GM18909 (cell line): ENCODE measurements around the gene ZNF148.
"Not testable (repeated sequence)": the region's sequence is repeated elsewhere in the genome, so short reads cannot be mapped to it uniquely, and the experiment has no call there.

Experiments
- ATAC-seq: cut with Tn5 transposase; IDR thresholded peaks from one replicate; pipeline ENCODE4 v1.9.1; 2021; ENCODE audit warnings: mild to moderate bottlenecking; ENCODE audit not compliant: unreplicated experiment, poor library complexity

Gene ZNF148, protein sequence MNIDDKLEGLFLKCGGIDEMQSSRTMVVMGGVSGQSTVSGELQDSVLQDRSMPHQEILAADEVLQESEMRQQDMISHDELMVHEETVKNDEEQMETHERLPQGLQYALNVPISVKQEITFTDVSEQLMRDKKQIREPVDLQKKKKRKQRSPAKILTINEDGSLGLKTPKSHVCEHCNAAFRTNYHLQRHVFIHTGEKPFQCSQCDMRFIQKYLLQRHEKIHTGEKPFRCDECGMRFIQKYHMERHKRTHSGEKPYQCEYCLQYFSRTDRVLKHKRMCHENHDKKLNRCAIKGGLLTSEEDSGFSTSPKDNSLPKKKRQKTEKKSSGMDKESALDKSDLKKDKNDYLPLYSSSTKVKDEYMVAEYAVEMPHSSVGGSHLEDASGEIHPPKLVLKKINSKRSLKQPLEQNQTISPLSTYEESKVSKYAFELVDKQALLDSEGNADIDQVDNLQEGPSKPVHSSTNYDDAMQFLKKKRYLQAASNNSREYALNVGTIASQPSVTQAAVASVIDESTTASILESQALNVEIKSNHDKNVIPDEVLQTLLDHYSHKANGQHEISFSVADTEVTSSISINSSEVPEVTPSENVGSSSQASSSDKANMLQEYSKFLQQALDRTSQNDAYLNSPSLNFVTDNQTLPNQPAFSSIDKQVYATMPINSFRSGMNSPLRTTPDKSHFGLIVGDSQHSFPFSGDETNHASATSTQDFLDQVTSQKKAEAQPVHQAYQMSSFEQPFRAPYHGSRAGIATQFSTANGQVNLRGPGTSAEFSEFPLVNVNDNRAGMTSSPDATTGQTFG

GRCh38 chr3:125374996-125375941 lies at the start of gene ZNF148:
Gene ZNF148 (minus strand): TSS chr3:125375325. CDS start chr3:125313640, 61,685 bp downstream.
- ATAC-seq, result peak; percentile 84

DNA sequence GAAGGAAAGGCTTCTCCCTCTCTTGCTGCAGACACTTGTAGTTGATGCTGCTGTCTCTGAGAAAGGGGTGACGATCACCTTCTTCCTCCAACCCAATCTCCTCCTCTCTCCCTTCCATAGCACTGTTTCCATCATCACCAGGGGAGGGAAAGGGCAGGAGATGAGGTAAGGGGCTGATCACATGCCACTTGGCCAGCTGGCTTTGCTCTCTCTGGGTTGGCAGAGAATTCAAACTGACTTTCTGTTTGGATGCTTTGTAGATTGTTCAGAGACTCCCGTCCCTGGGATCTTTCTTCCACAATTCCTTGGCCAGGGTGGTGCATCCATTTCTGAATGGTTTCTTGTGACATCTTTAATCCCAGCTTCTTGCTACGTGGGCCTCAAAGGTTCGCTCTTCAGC lies 43.2 kb upstream of the ZNF148 start:
- ATAC-seq, result no peak

- no peak for ATAC-seq
Observed at GRCh38 chr3:125416235-125416634, 41.1 kb upstream of the ZNF148 start.

GRCh38 chr3:125414669-125415068 lies 39.5 kb upstream of the ZNF148 start:
- no peak for ATAC-seq

DNA sequence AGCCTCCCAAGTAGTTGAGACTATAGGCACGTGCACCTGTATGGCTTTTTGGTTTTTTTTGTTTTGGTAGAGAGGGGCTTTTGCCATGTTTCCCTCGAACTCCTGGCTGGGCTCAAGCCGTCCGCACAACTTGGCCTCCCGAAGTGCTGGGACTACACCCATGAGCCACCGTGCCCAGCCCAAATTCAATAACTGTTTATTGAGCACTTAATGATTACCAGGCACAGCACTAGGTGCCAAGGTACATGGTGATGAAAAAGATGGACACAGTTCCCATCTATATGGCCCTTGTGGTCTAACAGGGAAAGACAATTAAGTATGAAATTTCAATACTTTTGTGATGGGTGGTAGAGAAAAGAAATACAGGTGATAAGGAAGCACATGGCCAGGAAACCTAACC lies 35.8 kb upstream of the ZNF148 start:
- no peak for ATAC-seq

DNA sequence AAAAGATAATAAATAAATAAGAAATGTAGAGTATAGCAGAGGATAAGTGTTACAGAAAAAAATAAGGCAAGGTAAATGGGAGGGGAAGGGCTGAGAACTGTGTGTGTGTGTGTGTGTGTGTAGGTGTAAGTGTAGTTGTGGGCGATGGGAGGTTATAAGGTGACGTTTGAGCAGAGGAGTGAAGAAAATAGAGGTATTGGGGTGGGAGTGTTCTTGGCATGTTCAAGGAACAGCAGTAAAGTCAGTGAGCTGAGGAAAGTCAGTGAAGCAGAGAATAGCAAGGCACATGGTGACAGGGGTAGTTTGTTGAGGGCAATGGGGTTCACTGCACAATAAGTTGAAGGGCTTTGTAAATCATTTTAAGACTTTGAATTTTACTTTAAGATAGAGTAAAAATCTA lies 30.9 kb upstream of the ZNF148 start:
- ATAC-seq, result no peak

GRCh38 chr3:125405515-125405914 lies 30.4 kb upstream of the ZNF148 start:
- not testable (repeated sequence) for ATAC-seq

- ATAC-seq, result no peak
Observed at GRCh38 chr3:125403789-125404188, 28.7 kb upstream of the ZNF148 start.

DNA sequence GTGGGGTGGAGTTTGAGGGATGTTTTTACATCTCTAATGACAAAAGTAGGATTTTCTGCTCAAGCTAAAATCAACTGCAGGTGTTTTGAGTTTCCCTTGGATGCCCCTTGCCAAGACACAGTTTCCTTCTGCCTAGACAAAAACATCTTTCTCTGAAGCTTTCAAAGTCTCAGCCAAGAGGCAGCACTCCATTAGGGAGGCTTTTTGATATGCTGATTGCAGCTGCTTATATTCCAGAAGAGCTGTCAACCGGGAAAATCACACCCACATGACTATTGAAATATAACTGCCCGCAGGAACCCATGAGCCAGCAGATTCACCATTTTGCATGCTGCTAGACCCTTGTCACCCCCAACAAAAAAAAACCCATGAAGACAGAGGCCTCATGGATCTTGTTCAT lies 27.5 kb upstream of the ZNF148 start:
- ATAC-seq, result no peak

DNA sequence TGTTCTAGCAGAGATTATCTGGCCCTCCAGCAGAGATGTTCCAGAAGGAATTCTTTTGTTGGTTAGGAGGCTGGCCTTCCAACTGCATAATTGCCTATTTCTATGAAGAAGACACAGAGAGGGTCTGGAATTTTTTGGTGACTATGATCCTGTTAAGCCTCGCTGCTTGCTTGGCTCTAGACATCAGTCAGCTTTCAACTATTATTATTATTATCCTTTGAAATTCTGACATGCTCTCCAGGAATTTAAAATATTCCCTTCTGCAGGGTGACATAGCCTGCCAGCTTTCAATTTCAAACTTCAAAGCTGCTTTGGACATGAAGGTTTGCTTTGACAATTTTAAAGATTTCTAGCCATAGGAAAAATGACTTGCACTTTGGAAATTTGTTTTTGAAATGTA lies 26.3 kb upstream of the ZNF148 start:
- ATAC-seq, result no peak

DNA sequence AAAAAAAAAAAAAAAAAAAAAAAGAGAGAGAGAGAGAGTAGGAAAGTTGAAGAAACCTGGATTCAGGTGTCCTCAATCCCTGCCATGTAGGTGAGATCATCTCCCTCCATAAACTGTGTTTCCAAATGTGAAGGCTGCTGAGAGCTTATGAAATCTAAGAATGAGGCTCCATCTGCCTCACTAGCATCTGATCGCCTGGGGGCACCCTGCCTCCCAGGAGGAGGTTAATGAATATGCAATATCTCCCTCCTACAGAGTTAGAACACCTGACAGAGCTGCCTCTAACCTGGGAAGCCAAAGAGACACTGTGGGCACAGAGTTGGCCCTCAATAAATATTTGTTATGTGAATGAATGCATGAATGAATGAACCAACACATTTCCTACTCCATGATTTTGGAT lies 23.8 kb upstream of the ZNF148 start:
- no peak for ATAC-seq

DNA sequence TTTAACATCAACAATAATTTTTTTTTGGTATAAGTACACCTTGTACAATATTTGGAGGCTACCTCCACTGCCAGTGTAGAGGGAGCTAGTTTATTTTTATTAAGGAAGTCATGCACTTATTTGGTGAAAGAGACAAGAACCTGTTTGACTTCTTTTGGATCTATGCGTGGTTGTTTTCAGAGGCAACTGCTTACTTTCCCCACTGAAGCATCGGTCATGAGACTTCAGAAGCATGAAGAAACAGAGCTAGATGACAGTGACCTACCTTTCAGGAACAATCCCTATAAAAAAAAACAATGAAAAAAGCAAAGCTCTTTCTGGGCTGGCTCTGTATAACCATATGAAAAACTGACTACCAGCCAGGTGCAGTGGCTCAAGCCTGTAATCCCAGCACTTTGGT lies 20.0 kb upstream of the ZNF148 start:
- ATAC-seq, result no peak

GRCh38 chr3:125394406-125394805 lies 19.3 kb upstream of the ZNF148 start:
- no peak for ATAC-seq

GRCh38 chr3:125389282-125389681 lies 14.2 kb upstream of the ZNF148 start:
- ATAC-seq, result no peak

DNA sequence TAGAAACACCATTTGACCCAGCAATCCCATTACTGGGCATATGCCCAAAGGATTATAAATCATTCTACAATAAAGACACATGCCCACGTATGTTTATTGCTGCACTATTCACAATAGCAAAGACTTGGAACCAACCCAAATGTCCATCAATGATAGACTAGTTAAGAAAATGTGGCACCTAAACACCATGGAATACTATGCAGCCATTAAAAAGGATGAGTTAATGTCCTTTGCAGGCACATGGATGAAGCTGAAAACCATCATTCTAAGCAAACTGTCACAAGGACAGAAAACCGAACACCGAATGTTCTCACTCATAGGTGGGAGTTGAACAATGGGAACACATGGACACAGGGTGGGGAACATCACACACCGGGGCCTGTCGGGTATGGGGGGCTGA lies 13.2 kb upstream of the ZNF148 start:
- ATAC-seq, result not testable (repeated sequence)

GRCh38 chr3:125386811-125387210 lies 11.7 kb upstream of the ZNF148 start:
- ATAC-seq, result no peak

DNA sequence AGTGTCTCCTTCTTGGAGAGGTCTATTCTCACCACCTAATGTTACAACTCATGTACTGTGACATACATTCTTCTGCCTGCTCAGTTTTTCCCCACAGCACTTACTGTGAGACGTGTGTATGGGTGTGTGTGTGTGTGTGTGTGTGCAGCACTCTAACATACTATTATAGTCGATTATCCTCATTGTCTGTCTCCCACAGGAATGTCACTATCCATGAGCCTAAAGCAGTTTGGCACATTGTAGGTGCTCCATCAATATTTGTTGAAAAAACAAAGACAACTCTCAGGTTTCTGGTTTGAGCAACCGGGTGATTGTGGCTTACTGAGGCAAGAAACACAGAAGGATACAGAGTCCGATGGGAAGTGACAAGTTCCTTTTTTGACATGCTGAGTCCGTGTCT lies 8.6 kb upstream of the ZNF148 start:
- ATAC-seq, result no peak

- ATAC-seq, result no peak
Observed at GRCh38 chr3:125382298-125382697, 7.2 kb upstream of the ZNF148 start.

GRCh38 chr3:125381743-125382142 lies 6.6 kb upstream of the ZNF148 start:
- peak; percentile 59 for ATAC-seq

- ATAC-seq, result no peak
Observed at GRCh38 chr3:125381314-125381713, 6.2 kb upstream of the ZNF148 start.
